NCI-H1417 (cell line): ENCODE measurements around the gene LZTS2.

Experiments used
- DNase-seq, 3 experiments: peaks; one replicate each; lab custom pipeline; 2025; lab: John Stamatoyannopoulos, UW

Gene LZTS2

GRCh38 chr10:100998991-100999741 is 442 bp upstream of the LZTS2 start:
- peak; percentile 40 to 77 (median 70) for DNase-seq

- peak in 2 of 3 experiments; percentile 15 to 45 for DNase-seq
Measured at GRCh38 chr10:101000127-101000914, 713 bp downstream of the LZTS2 start.

GRCh38 chr10:101000915-101001658 is 1.5 kb downstream of the LZTS2 start:
- DNase-seq: no peak

GRCh38 chr10:101001659-101002035 is 2.0 kb downstream of the LZTS2 start:
- no peak for DNase-seq

- no peak for DNase-seq
Measured at GRCh38 chr10:101002456-101002855, 2.8 kb downstream of the LZTS2 start.

- no peak for DNase-seq
Measured at GRCh38 chr10:101003639-101004206, 4.1 kb downstream of the LZTS2 start.

- no peak for DNase-seq
Measured at GRCh38 chr10:101005361-101005760, 5.8 kb downstream of the LZTS2 start.

GRCh38 chr10:101005869-101006567 is 6.4 kb downstream of the LZTS2 start:
- DNase-seq: no peak

GRCh38 chr10:101006593-101007098 is 7.0 kb downstream of the LZTS2 start:
- DNase-seq: no peak

GRCh38 chr10:101007099-101007711 is 7.6 kb downstream of the LZTS2 start:
- DNase-seq: no peak

- no peak for DNase-seq
Measured at GRCh38 chr10:101007915-101008822, 8.6 kb downstream of the LZTS2 start.

- no peak for DNase-seq
Measured at GRCh38 chr10:101008823-101009423, 9.3 kb downstream of the LZTS2 start.

GRCh38 chr10:101010329-101010728 is 10.7 kb downstream of the LZTS2 start:
- no peak for DNase-seq

- DNase-seq: no peak
Measured at GRCh38 chr10:101011517-101012423, 12.2 kb downstream of the LZTS2 start.

GRCh38 chr10:101012525-101013364 is 13.1 kb downstream of the LZTS2 start:
- peak; percentile 51 to 84 (median 67) for DNase-seq

- DNase-seq: no peak
Measured at GRCh38 chr10:101013365-101013825, 13.8 kb downstream of the LZTS2 start.

- DNase-seq: peak; percentile 39 to 55 (median 47)
Measured at GRCh38 chr10:101014230-101014884, 14.7 kb downstream of the LZTS2 start.
